Vagina (tissue), 2 donors: ENCODE data around the gene OR2F2. TPM values are rescaled to one million over a fixed set of nuclear protein-coding genes. Genes with fewer than 3 reads are reported as not detected.

Experiments
- DNase-seq, 2 donors: peaks; one replicate each; pipeline ENCODE4 v3.0.0-alpha.2; 2017; ENCODE audit errors: extremely low spot score in 2 of 2
- H3K27ac ChIP-seq: fragments of 200-600 bp; sonication (generic); one replicate; pipeline ENCODE4 v1.5.1; 2019
- H3K27me3 ChIP-seq: fragments of 200-600 bp; sonication (generic); one replicate; pipeline ENCODE4 v1.5.1; 2019
- H3K36me3 ChIP-seq, 2 donors: fragments of 200-600 bp; sonication (generic); one replicate each; pipeline ENCODE4 v1.5.1; 2017 to 2019
- H3K4me1 ChIP-seq: fragments of 200-600 bp; sonication (generic); one replicate; pipeline ENCODE4 v1.5.1; 2019
- H3K4me3 ChIP-seq, 2 donors: fragments of 200-600 bp; sonication (generic); 1 replicate in 1 of 2; 2 replicates in 1 of 2; pipeline ENCODE4 v1.5.1; 2016 to 2019
- H3K9me3 ChIP-seq: fragments of 200-600 bp; sonication (generic); one replicate; pipeline ENCODE4 v1.5.1; 2019
- CTCF ChIP-seq, 3 experiments: fragments of 450-650 bp in 2 of 3; fragments of 200-600 bp in 1 of 3; sonication (generic) in 1 of 3; IDR thresholded peaks; one replicate each; pipeline ENCODE4 v1.5.1; 2017 to 2019; ENCODE audit warnings: antibody characterized with exemption in 3 of 3, mild to moderate bottlenecking in 2 of 3, moderate library complexity in 2 of 3
- POLR2A ChIP-seq, 2 donors: fragments of 450-650 bp; IDR thresholded peaks; one replicate each; pipeline ENCODE4 v1.6.1; 2017; ENCODE audit warnings: antibody characterized with exemption in 2 of 2, mild to moderate bottlenecking in 2 of 2, moderate library complexity in 2 of 2
- POLR2AphosphoS5 ChIP-seq, 2 donors: sonication (generic); formaldehyde crosslinking; IDR thresholded peaks; one replicate each; pipeline ENCODE4 v1.9.0; 2017; ENCODE audit warnings: antibody characterized with exemption in 2 of 2, mild to moderate bottlenecking in 2 of 2, low read depth in 1 of 2; ENCODE audit not compliant: insufficient read depth in 1 of 2
- intact Hi-C: fragments of 100-400 bp; cut with DNase I; formaldehyde crosslinking; loops from one replicate; pipeline ENCODE4 v1.15.1; 2023
- total RNA-seq: library from RNA; depleted of rRNA; stranded (reverse); fragments of >200 nt; gene quantifications from one replicate; pipeline ENCODE4 v1.2.3, GENCODE V29; 2016

The OR2F2 gene
- total RNA-seq, 1 donor from 2014 or later: not detected

DNA sequence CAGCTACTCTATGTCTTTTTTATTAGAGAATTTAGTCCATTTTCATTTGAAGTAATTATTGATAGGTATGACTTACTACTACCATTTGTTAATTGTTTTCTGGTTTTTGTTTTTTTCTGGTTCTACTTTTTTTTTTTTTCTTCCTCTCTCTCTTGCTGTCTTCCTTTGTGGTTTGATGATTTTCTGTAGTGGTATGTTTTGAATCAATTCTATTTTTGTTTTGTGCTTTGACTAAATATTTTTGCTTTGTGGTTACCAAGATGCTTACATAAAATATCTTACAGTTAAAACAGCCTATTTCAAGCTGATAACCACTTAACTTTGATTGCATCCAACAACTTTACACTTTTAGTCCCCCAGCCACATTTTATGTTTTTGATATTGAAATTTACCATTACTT, 3.3 kb upstream of the OR2F2 start:
- TF ChIP-seq POLR2AphosphoS5 (IDR thresholded peaks at IDR 0.05; ENCODE audit: insufficient read depth in 1 of 2, low read depth in 1 of 2) (no peak), CTCF (IDR thresholded peaks at IDR 0.05) (no peak), POLR2A (IDR thresholded peaks at IDR 0.05) (no peak)
- Histone ChIP-seq H3K27me3 (no peaks in the 10 kb centered on the region), H3K27ac (no peak overlapping the region), H3K4me1 (no peaks in the 10 kb centered on the region), H3K4me3 (no peak overlapping the region), H3K9me3 (no peaks in the 10 kb centered on the region), H3K36me3 (no peaks in the 10 kb centered on the region)
- intact Hi-C loops: no loop called here
- no peak for DNase-seq

GRCh38 chr7:143936087-143937009, 1.3 kb downstream of the OR2F2 start:
- H3K27ac ChIP-seq: no peak overlapping the region

GRCh38 chr7:143938379-143939243, 3.6 kb downstream of the OR2F2 start:
- no peaks in the 10 kb centered on the region for H3K4me1 ChIP-seq
- no peak for DNase-seq
- H3K27me3 ChIP-seq: no peaks in the 10 kb centered on the region
- TF ChIP-seq CTCF (IDR thresholded peaks at IDR 0.05): no peak
- no peak overlapping the region for H3K27ac ChIP-seq
- intact Hi-C loops: no loop called here
- H3K9me3 ChIP-seq: no peaks in the 10 kb centered on the region
- H3K36me3 ChIP-seq: no peaks in the 10 kb centered on the region
- no peak overlapping the region for H3K4me3 ChIP-seq

More at GRCh38 chr7:143936087-143937009, 1.3 kb downstream of the OR2F2 start:
- Histone ChIP-seq H3K27me3 (no peaks in the 10 kb centered on the region), H3K36me3 (no peaks in the 10 kb centered on the region), H3K4me3 (no peak overlapping the region), H3K4me1 (no peaks in the 10 kb centered on the region), H3K9me3 (no peaks in the 10 kb centered on the region)
- intact Hi-C loops: no loop called here
- TF ChIP-seq POLR2A (IDR thresholded peaks at IDR 0.05): no peak
- no peak for TF ChIP-seq POLR2AphosphoS5 (IDR thresholded peaks at IDR 0.05; ENCODE audit: insufficient read depth in 1 of 2, low read depth in 1 of 2)
- TF ChIP-seq CTCF (IDR thresholded peaks at IDR 0.05): no peak
- DNase-seq: no peak

- Histone ChIP-seq H3K36me3 (no peaks in the 10 kb centered on the region), H3K9me3 (no peaks in the 10 kb centered on the region), H3K27ac (no peak overlapping the region), H3K4me3 (no peak overlapping the region), H3K27me3 (no peaks in the 10 kb centered on the region), H3K4me1 (no peaks in the 10 kb centered on the region)
- intact Hi-C loops: no loop called here
- no peak for DNase-seq
- TF ChIP-seq POLR2AphosphoS5 (IDR thresholded peaks at IDR 0.05; ENCODE audit: insufficient read depth in 1 of 2, low read depth in 1 of 2): no peak
- no peak for TF ChIP-seq POLR2A (IDR thresholded peaks at IDR 0.05)
- TF ChIP-seq CTCF (IDR thresholded peaks at IDR 0.05): no peak
These were observed 10.4 kb downstream of the OR2F2 start for GRCh38 chr7:143945423-143945822.
